Heart right ventricle (tissue), 16 donors: Measurements from ENCODE around the gene YDJC. TPM values are rescaled to one million over a fixed set of nuclear protein-coding genes. Genes with fewer than 3 reads are reported as not detected.
A peak's percentile ranks its signal among the peaks of the same experiment; 100 is the strongest.

Experiments
- ATAC-seq, 8 donors: fragments of 200-7000 bp; cut with Tn5 transposase; one replicate each; pipeline ENCODE4 v1.9.1; 2020; ENCODE audit warnings: mild to moderate bottlenecking in 8 of 8, moderate library complexity in 8 of 8, moderate number of reproducible peaks in 1 of 8
- DNase-seq, 2 donors: peaks; one replicate each; pipeline ENCODE4 v3.0.0-alpha.2; 2020
- H3K27ac ChIP-seq, 10 donors: fragments of 200-600 bp; sonication (generic) in 2 of 10; one replicate each; pipeline versions ENCODE4 v1.5.0 to v1.8.0; 2020 to 2022; ENCODE audit warnings: mild to moderate bottlenecking in 3 of 10
- H3K27me3 ChIP-seq, 7 donors: fragments of 200-600 bp; one replicate each; pipeline ENCODE4 v1.8.0; 2021 to 2022; ENCODE audit warnings: mild to moderate bottlenecking in 2 of 7
- H3K36me3 ChIP-seq, 9 donors: fragments of 200-600 bp; sonication (generic) in 1 of 9; one replicate each; pipeline versions ENCODE4 v1.5.0 to v1.8.0; 2020 to 2022; ENCODE audit warnings: mild to moderate bottlenecking in 2 of 9
- H3K4me1 ChIP-seq, 9 donors: fragments of 200-600 bp; sonication (generic) in 1 of 9; one replicate each; pipeline versions ENCODE4 v1.5.0 to v1.8.0; 2020 to 2022; ENCODE audit warnings: mild to moderate bottlenecking in 4 of 9
- H3K4me3 ChIP-seq, 10 donors: fragments of 200-600 bp; sonication (generic) in 2 of 10; one replicate each; pipeline versions ENCODE4 v1.5.0 to v1.8.0; 2020 to 2022; ENCODE audit warnings: mild to moderate bottlenecking in 7 of 10, moderate library complexity in 2 of 10
- H3K9me3 ChIP-seq, 11 donors: fragments of 200-600 bp in 10 of 11; sonication (generic) in 2 of 11; one replicate each; pipeline versions ENCODE4 v1.5.0 to v1.8.0; 2013 to 2022; ENCODE audit warnings: mild to moderate bottlenecking in 2 of 11, control low read depth in 1 of 11, moderate library complexity in 1 of 11
- CTCF ChIP-seq, 9 donors: fragments of 200-600 bp; sonication (generic) in 2 of 9; IDR thresholded peaks; one replicate each; pipeline versions ENCODE4 v1.5.0 to v1.8.0; 2021 to 2022; ENCODE audit warnings: antibody characterized with exemption in 9 of 9, mild to moderate bottlenecking in 5 of 9, moderate library complexity in 1 of 9
- WGBS, 2 donors: extraction: QIAGEN DNeasy Blood & Tissue Kit; methylation state at CpG; one replicate each; pipeline ENCODE4 v1.1.7; 2013; ENCODE audit warnings: inconsistent platforms in 1 of 2; 5-methylcytosine and 5-hydroxymethylcytosine counted together
- intact Hi-C, 10 donors: fragments of 100-400 bp; cut with DNase I; formaldehyde crosslinking; loops; one replicate each; pipeline versions ENCODE4 v1.11.1 to v1.14.2; 2022
- polyA plus RNA-seq, 2 donors: library from polyadenylated mRNA; stranded (reverse); fragments of 200-250 nt; gene quantifications; one replicate each; pipeline ENCODE4 v1.2.3, GENCODE V29; 2013
- total RNA-seq, 10 donors: library from RNA; stranded (reverse); fragmentation: NEBNext Ultra II Directional in 3 of 10; extraction: Animal tissue kit (Norgen Biotek cat#: 25700) in 3 of 10; gene quantifications; one replicate each; pipeline versions ENCODE4 v1.2.1 to v1.2.4, GENCODE V29; 2021 to 2023
- donor health status: Arrhythmogenic right ventricular cardiomyopathy.
- donor health status: ischemic (EF 13 %, LVEDD 7.1; RV severe dilation, severe dysfunction).
- donor health status: healthy with polysubstance abuse.
- donor health status: DM: no; HTN: yes; CAD: no.
- donor health status: DM: no; HTN: no; CAD: no.
- donor health status: ischemic (EF 25% LVEDD 6.9; RV normal size, moderate dysfunction).
- donor health status: ischemic (EF 25% LVEDD 5.7; RV mildly dilated, moderate dysfunction).
- donor health status: healthy.
- donor health status: DM: yes; HTN: yes; CAD: no.
- donor health status: Ischemic cardiomyopathy.
- donor health status: ischemic (EF 35%, LVEDD 5.7; RV mildly dilated, moderate dysfunction).
- donor health status: nonischemic (EF 11% LVEDD 7.7; RV severe dilation, severe dysfunction).
- donor health status: DM: yes; HTN: yes; CAD: no.
- donor health status: PGD.
- donor health status: ischemic (EF 29% LVEDD 5.4; RV normal size, mild dysfunction).
- donor health status: nonischemic (EF 23%, LVEDD 6.1; RV moderate dilation, normal function).

The YDJC gene
- total and polyA plus RNA-seq, 12 donors, result 2.3 to 26.4 (median 4.4) TPM

GRCh38 chr22:21643533-21644357 lies 13.9 kb upstream of the YDJC start:
- H3K4me3 ChIP-seq, result peak overlapping the region in 2 of 10 donors; percentile 89 to 91
- no peak for TF ChIP-seq CTCF (IDR thresholded peaks at IDR 0.05)
- H3K9me3 ChIP-seq, result no peaks in the 10 kb centered on the region
- no peak for DNase-seq
- intact Hi-C loops, result no loop called here
- peaks cover 0 to 34% (median 29%) of the 10 kb centered on the region in 9 donors for H3K4me1 ChIP-seq
- no peak for ATAC-seq
- no peaks in the 10 kb centered on the region for H3K27me3 ChIP-seq
- peaks cover 0 to 30% (median 0%) of the 10 kb centered on the region in 9 donors for H3K36me3 ChIP-seq
- no peak overlapping the region for H3K27ac ChIP-seq
- WGBS, 2 donors, result 89 to 90% methylated on average over 22 of the region's 22 CpGs

DNA sequence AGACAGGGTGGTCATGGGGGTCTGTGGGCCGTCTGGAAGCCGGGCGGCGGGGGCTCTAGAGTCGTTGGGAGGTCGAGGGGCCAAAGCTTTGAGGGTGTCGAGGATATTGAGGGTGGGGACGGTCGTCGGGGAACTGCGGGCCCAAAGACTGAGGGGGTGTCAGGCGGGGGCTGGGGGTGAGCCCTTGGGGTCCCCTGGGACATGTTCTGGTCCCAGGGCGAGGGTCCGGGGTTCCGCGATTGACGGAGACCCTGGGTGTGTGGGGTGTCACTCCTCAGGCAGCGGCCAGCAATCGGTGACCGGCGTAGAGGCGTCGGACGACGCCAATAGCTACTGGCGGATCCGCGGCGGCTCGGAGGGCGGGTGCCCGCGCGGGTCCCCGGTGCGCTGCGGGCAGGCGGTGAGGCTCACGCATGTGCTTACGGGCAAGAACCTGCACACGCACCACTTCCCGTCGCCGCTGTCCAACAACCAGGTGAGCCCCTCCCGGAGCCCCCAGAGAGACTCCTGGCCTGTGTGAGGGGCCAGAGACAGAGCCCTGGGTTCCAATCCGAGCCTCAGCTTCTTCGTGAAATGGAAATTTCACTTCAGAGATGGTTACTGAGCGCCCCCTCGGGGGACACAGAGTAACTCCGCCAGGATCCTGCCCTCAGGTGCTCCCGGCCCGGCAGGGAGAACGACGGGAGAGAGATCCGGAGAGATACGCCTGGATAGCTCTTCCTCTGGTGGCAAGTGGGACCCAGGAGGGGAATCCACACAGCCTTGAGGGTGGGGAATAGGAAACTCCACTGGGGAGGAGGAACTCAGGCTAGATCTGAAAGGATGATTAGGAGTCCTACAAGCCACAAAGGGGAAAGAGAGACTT lies 13.0 kb upstream of the YDJC start:
- intact Hi-C loops, result loop anchor here in 1 of 10 donors (1.0 kb wide), 1 partner anchor 13 kb away; the partner anchor contains the start of gene YDJC

GRCh38 chr22:21641789-21642583 lies 12.2 kb upstream of the YDJC start, which contains the start of gene SDF2L1:
SDF2L1 (plus strand) TSS chr22:21642302; CDS start chr22:21642337, 35 bp downstream.
- Histone ChIP-seq H3K9me3 (no peaks in the 10 kb centered on the region), H3K4me3 (peak within 1 kb of the TSS; percentile 51 to 91 (median 80)), H3K27me3 (no peaks in the 10 kb centered on the region), H3K27ac (peak within 1 kb of the TSS in 9 of 10 donors; percentile 54 to 82 (median 66)), H3K36me3 (peaks cover 0 to 21% (median 0%) of the 10 kb centered on the region in 9 donors), H3K4me1 (peaks cover 0 to 34% (median 29%) of the 10 kb centered on the region in 9 donors)
- TF ChIP-seq CTCF (IDR thresholded peaks at IDR 0.05), result peak in 6 of 9 donors; percentile 16 to 64 (median 37)
- ATAC-seq (peak; percentile 99 to 100 (median 100)), DNase-seq (peak; percentile 98)
- WGBS, 2 donors, result 0 to 1% methylated on average over 76 of the region's 76 CpGs
- intact Hi-C loops, result loop anchor here in 1 of 10 donors (1.0 kb wide), 1 partner anchor 12 kb away; the partner anchor contains the start of gene YDJC

More for the DNA sequence above, 13.0 kb upstream of the YDJC start:
- H3K9me3 ChIP-seq, result no peaks in the 10 kb centered on the region
- DNase-seq (peak in 1 of 2 donors; percentile 30), ATAC-seq (peak in 1 of 8 donors; percentile 4)
- peak in 8 of 9 donors; percentile 6 to 61 (median 51) for TF ChIP-seq CTCF (IDR thresholded peaks at IDR 0.05)
- H3K4me3 ChIP-seq, result peak overlapping the region; percentile 51 to 91 (median 80)
- H3K4me1 ChIP-seq, result peaks cover 0 to 34% (median 29%) of the 10 kb centered on the region in 9 donors
- WGBS, 2 donors, result 2% methylated on average over 56 of the region's 56 CpGs
- H3K36me3 ChIP-seq, result peaks cover 0 to 23% (median 0%) of the 10 kb centered on the region in 9 donors
- peak overlapping the region in 9 of 10 donors; percentile 54 to 82 (median 64) for H3K27ac ChIP-seq
- H3K27me3 ChIP-seq, result no peaks in the 10 kb centered on the region
